Measurements from ENCODE around the gene MYCBPAP. TPM values are rescaled to one million over a fixed set of nuclear protein-coding genes. Genes with fewer than 3 reads are reported as not detected.

MYCBPAP gene
- total RNA-seq, 2 donors from 2014 or later, result 0.56 to 2.8 TPM

GRCh38 chr17:50556803-50557202 lies 48.6 kb downstream of the MYCBPAP start:
- intact Hi-C loops (cut with DNase I), result no loop called here
- no peaks in the 10 kb centered on the region for H3K9me3 ChIP-seq
- no peak for TF ChIP-seq CTCF (IDR thresholded peaks at IDR 0.05)
- no peak overlapping the region for H3K27ac ChIP-seq
- no peak for DNase-seq
- H3K4me3 ChIP-seq, result no peak overlapping the region
- H3K4me1 ChIP-seq, result peaks cover 22% of the 10 kb centered on the region
- H3K27me3 ChIP-seq, result peaks cover 31% of the 10 kb centered on the region
- no peak overlapping the region for H3K9ac ChIP-seq (ENCODE audit: low read depth in 2 of 2, low read length in 2 of 2)
- H3K36me3 ChIP-seq, result no peaks in the 10 kb centered on the region

- Histone ChIP-seq H3K4me3 (no peak overlapping the region), H3K9me3 (no peaks in the 10 kb centered on the region), H3K4me1 (peaks cover 22% of the 10 kb centered on the region), H3K27me3 (peaks cover 37% of the 10 kb centered on the region), H3K36me3 (no peaks in the 10 kb centered on the region), H3K9ac (ENCODE audit: low read depth in 2 of 2, low read length in 2 of 2) (no peak overlapping the region), H3K27ac (no peak overlapping the region)
- no peak for TF ChIP-seq CTCF (IDR thresholded peaks at IDR 0.05)
- intact Hi-C loops (cut with DNase I), result no loop called here
- no peak for DNase-seq
These were observed 49.4 kb downstream of the MYCBPAP start for GRCh38 chr17:50557630-50558029.

- no peak for TF ChIP-seq CTCF (IDR thresholded peaks at IDR 0.05)
- peaks cover 22% of the 10 kb centered on the region for H3K4me1 ChIP-seq
- DNase-seq, result no peak
- H3K4me3 ChIP-seq, result no peak overlapping the region
- no peak overlapping the region for H3K9ac ChIP-seq (ENCODE audit: low read depth in 2 of 2, low read length in 2 of 2)
- no peaks in the 10 kb centered on the region for H3K9me3 ChIP-seq
- no peak overlapping the region for H3K27ac ChIP-seq
- intact Hi-C loops (cut with DNase I), result no loop called here
- no peaks in the 10 kb centered on the region for H3K36me3 ChIP-seq
- H3K27me3 ChIP-seq, result peaks cover 42% of the 10 kb centered on the region
These were observed 49.9 kb downstream of the MYCBPAP start for GRCh38 chr17:50558091-50558490.

DNA sequence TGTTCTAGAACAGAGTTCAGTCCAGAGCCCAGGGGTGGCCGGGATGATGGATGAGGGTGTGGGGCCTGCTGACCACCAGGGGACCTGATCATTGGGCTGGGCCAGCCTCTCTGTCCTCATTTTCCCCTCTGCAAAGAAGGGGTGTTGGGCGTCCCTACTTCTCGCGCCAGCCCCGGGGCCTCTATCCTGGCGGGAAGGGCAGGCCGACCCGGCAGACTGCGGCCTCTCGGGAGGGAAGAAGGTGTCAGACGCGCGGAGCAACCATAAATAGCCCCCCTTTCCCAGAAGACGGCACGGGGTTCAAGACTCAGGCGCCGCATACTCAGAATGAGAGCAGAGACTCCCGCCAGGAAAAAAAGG lies 50.3 kb downstream of the MYCBPAP start:
- no peaks in the 10 kb centered on the region for H3K9me3 ChIP-seq
- no peaks in the 10 kb centered on the region for H3K36me3 ChIP-seq
- H3K27me3 ChIP-seq, result peaks cover 45% of the 10 kb centered on the region
- DNase-seq, result no peak
- no peak overlapping the region for H3K27ac ChIP-seq
- intact Hi-C loops (cut with DNase I), result no loop called here
- no peak overlapping the region for H3K4me3 ChIP-seq
- no peak overlapping the region for H3K9ac ChIP-seq (ENCODE audit: low read depth in 2 of 2, low read length in 2 of 2)
- TF ChIP-seq CTCF (IDR thresholded peaks at IDR 0.05), result no peak
- H3K4me1 ChIP-seq, result peaks cover 22% of the 10 kb centered on the region

DNA sequence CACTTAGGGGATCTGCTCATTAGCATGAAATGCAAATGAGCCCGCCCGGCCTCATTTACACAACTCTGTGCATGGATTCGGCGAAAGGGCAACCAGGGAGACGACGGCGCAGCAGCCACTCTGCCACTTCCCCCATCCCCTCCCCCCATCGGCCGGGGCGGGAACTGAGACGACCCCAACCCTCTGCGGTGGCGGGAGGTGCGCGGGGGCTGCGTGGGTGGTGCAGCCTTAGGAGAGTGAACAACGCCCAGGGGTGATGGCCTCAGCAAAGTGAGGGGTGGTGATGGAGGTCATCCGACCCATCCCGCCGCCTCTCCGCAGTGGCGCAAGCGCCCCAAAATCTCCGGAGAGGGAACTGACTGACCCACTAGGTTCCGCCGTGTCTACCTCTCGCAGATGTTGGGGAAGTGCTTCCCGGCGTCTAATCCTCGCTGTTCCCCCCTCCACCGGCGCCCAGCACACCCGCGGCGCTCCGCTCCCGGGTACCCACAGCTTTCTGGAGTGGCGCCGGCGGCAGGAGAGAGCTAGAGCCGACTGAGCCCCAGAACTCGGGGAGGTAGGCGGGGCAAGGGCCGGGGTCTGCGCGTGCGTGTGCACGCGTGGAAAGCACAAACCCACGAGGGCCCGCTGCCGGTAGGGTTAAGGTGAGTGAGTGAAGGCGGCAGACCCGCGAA lies 50.8 kb downstream of the MYCBPAP start:
- intact Hi-C loops (cut with DNase I), result no loop called here
- Histone ChIP-seq H3K27me3 (peaks cover 47% of the 10 kb centered on the region), H3K4me1 (peaks cover 22% of the 10 kb centered on the region), H3K9me3 (no peaks in the 10 kb centered on the region), H3K27ac (no peak overlapping the region), H3K4me3 (no peak overlapping the region), H3K9ac (ENCODE audit: low read depth in 2 of 2, low read length in 2 of 2) (no peak overlapping the region), H3K36me3 (no peaks in the 10 kb centered on the region)
- TF ChIP-seq CTCF (IDR thresholded peaks at IDR 0.05), result no peak
- peak; percentile 29 for DNase-seq
